Skin epidermis (tissue), 12 donors: Measurements from ENCODE around the gene OTOG.

Source experiments
- H3K27ac ChIP-seq, 21 experiments: fragments of 200-600 bp; sonication (generic) in 11 of 21; one replicate each; pipeline ENCODE4 v1.5.0; 2020; ENCODE audit warnings: mild to moderate bottlenecking in 3 of 21, inconsistent platforms in 2 of 21, moderate library complexity in 2 of 21
- H3K4me3 ChIP-seq, 7 experiments: fragments of 200-600 bp; sonication (generic) in 2 of 7; one replicate each; pipeline ENCODE4 v1.5.0; 2020; ENCODE audit warnings: inconsistent platforms in 2 of 7, mild to moderate bottlenecking in 2 of 7, moderate library complexity in 1 of 7

OTOG gene

DNA sequence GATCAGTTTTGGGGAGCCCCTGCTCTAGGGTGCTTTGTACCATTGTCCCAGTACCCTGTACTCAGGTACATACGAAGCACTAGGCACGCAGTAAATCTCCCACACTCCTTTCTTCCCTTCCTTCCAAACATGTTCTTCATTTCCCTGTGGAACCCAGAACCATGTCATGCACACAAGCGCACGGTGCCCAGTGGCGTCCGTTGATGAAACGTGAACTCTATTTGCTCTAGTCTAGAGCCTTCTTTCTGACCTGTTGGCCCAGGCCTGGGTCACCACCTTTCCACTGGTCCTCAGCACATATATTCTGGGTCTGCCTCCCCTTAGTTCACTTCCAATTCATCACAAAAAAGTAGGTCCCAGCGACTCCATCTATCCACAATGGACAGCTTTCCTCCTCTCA, 9.8 kb upstream of the OTOG start:
- no peak overlapping the region for H3K4me3 ChIP-seq
- H3K27ac ChIP-seq = no peak overlapping the region

- Histone ChIP-seq H3K27ac (no peak overlapping the region), H3K4me3 (no peak overlapping the region)
These were observed 9.0 kb upstream of the OTOG start for GRCh38 chr11:17538054-17538453.

DNA sequence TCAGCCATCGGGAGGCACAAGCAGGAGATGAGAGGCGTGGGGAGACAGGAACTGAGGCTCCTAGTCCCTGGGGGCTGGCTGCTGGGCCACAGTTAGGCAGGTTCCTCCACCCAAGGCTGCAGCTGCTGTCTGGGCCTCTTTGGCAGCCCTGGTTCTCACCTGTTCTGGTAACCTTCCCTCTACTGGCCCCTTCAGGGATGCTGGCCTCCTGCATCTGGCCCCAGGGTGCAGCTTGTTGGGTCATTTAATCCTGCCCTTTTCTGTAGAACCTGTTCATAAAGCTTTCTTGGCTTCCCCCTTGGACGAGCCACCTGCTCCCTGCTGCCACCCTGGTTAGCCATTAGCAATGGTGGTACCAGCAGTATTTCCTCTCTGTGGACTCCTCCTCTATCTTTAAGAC, 8.3 kb upstream of the OTOG start:
- no peak overlapping the region for H3K27ac ChIP-seq
- H3K4me3 ChIP-seq = no peak overlapping the region

DNA sequence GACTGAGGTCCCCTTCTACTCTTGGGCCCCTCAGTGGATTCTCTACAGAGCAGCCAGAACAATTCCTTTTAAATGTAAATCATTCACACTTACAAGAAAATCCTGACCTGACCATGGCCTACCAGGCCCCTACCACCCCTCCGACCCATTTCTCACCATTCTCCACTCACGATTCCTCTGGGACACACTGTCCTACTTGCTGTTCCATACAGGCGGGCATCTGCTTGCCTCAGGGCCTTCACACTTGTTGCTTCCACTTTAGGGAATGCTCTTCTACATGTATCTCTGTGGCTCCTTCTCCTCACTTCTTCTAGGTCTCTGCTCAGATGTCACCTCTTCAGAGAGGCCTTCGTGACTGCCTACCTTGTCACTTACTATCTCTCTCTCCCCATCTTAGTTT, 6.3 kb upstream of the OTOG start:
- no peak overlapping the region for H3K27ac ChIP-seq
- no peak overlapping the region for H3K4me3 ChIP-seq

GRCh38 chr11:17541330-17541885, 5.7 kb upstream of the OTOG start:
- H3K4me3 ChIP-seq = no peak overlapping the region

DNA sequence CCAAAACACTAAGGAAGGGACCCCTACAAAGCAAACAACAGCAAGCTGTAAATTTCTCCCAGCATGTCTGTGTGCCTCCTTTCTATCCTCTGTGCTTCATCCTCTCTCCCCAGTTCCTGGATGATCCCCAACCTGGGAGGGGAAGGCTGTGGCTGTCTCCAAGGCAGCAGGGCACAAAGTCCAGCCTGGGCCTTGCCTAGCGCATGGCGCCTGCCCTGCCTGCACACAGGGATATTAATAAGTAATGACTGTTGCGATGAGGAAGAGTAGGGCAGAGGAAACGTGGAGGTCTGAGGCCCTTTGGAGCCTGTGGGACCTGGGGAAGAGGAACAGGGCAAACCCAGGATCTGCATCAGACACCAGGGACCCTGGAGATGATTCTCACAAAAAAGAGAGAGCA, 4.8 kb upstream of the OTOG start:
- H3K4me3 ChIP-seq = no peak overlapping the region
- no peak overlapping the region for H3K27ac ChIP-seq

More at GRCh38 chr11:17541330-17541885, 5.7 kb upstream of the OTOG start:
- no peak overlapping the region for H3K27ac ChIP-seq

DNA sequence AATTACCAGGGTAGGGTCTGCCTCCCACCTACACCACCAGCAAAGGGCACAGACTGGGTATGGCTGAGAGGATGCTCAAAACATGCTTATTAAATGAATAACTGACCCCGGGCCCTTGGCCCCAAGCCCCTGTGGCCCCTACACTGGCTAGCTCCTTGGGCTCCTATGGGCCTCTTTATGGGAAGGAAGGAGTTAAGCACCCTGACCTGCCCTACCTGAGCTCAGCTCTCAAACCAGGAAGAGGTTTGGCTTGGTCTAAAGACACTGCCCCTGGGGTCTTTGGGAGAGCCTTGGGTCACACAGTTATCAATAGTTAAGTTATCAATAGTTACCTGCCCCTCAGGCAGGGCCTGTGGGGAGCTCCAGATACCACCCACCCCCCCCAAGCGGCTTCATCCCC, 4.0 kb upstream of the OTOG start:
- no peak overlapping the region for H3K27ac ChIP-seq
- no peak overlapping the region for H3K4me3 ChIP-seq

GRCh38 chr11:17543574-17544180, 3.4 kb upstream of the OTOG start:
- Histone ChIP-seq H3K27ac (no peak overlapping the region), H3K4me3 (no peak overlapping the region)

GRCh38 chr11:17544181-17544622, 2.9 kb upstream of the OTOG start, which contains the start of gene USH1C:
USH1C (minus strand) TSS chr11:17544416; CDS start chr11:17544307, 109 bp downstream.
- Histone ChIP-seq H3K4me3 (no peak within 1 kb of the TSS), H3K27ac (no peak within 1 kb of the TSS)

- H3K27ac ChIP-seq = no peak overlapping the region
- no peak overlapping the region for H3K4me3 ChIP-seq
These were observed 819 bp upstream of the OTOG start for GRCh38 chr11:17546240-17546639.

DNA sequence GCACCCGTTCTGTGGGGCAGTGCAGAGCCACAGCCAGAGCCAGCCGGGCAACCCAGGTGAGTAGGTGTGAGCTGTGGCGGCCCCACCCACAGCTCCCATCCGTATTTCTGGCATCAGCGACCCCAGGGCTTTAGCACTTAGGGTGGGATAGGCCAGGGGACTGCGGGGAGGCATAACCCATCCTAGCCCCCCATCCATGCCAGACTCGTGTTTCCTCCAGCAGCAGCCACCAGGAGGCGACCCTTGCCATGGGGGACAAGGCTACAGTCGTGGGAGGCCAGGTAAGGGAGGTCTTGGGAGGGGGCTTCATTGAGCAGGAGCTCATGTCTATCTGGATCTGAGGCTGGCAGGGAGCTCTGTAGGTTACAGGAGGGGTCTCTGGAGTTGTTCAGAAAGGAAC, 873 bp downstream of the OTOG start:
- no peak overlapping the region for H3K27ac ChIP-seq
- H3K4me3 ChIP-seq = no peak overlapping the region

GRCh38 chr11:17548444-17548843, 1.4 kb downstream of the OTOG start:
- no peak overlapping the region for H3K4me3 ChIP-seq
- no peak overlapping the region for H3K27ac ChIP-seq

DNA sequence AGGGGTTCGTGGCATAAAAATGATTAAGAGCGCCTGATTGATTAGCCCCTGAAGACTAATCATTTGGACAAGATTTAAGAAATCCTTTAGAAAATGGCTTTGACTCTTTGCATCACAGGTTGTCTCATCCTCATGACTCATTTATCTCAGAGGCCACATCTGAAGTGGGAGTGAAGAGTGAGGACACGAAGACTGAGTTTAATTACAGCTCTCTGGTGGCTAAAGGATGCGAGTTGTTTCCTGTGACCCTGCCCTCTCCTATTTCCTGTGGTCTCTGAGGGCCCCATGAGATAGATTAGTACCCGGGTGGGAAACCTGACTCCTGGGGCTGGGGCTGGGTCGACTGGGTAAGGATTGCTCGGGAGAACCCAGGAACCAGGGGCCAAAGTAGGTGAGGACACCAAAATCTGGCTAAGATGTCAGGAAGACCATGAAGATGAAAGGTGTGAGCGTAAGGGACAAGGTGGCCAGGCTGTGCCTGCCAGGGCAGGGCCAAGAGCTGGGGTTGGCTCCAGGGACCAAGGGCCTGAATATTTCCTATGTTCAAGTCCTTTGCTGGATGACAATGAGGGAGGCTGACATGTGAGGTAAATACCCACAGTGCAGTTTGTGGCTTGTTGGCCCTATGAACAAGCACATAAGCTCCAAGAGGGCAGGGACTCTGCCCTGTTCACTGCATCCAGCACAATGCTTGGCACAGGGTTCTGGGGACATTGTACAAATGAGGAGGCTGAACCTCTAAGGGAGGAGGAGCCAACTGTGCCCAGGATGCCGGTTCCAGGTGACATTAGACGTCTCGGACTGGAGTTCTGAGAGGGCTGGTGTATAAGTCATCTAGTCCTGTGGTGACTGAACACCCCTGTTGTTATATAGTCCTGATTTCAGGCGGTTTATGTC, 3.6 kb downstream of the OTOG start:
- Histone ChIP-seq H3K4me3 (no peak overlapping the region), H3K27ac (no peak overlapping the region)

- Histone ChIP-seq H3K27ac (no peak overlapping the region), H3K4me3 (no peak overlapping the region)
These were observed 4.4 kb downstream of the OTOG start for GRCh38 chr11:17551347-17552040.

GRCh38 chr11:17552041-17552355, 4.9 kb downstream of the OTOG start:
- Histone ChIP-seq H3K4me3 (no peak overlapping the region), H3K27ac (no peak overlapping the region)

DNA sequence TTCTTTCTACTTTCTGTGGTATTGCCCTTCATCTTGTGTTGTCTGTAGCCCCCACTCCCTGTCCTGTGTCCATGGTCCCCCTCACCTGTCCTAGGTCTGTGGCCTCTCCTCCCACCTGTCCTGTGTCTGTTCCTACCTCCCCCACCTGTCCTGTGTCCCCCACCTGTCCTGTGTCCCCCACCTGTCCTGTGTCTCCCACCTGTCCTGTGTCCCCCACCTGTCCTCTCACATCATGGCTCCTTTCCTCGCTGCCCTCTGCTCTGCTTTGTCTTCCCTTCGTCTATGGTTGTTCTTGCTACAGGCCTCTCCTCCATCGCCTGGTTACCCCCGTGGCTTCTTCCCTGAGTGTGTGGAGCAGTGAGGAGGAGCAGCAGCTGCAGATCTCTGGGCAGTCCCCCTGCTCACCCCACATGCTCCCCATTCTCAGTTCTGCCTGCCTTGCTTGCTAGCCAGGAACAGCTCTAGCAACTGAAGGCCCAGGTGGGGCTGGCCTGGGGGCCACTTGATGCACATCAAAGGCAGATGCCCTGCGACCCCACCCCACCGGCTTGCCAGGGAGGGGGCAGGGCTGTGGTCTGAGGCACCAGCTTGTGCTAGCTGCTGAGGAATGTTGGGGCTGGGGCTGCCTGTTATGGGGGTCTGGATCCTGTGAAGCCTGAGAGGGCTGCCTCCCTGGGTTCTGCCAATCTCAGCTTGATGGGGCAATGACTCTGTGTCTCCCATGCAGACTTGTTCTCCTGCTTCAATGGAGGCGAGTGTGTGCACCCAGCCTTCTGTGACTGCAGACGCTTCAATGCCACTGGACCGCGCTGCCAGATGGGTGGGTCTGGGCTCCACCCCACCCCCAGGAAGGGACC, 5.6 kb downstream of the OTOG start:
- Histone ChIP-seq H3K4me3 (no peak overlapping the region), H3K27ac (no peak overlapping the region)

DNA sequence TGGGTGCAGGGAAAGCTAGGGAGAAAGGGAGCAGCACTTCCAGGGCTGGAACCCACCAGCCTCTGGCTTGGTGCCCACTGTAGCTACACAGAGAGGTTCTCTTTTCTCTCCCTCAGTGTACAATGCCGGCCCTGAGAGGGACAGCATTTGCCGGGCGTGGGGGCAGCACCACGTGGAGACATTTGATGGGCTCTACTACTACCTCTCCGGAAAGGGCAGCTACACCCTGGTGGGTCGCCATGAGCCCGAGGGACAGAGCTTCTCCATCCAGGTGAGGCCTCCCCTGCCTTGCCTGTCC, 6.1 kb downstream of the OTOG start:
- no peak overlapping the region for H3K4me3 ChIP-seq
- no peak overlapping the region for H3K27ac ChIP-seq

DNA sequence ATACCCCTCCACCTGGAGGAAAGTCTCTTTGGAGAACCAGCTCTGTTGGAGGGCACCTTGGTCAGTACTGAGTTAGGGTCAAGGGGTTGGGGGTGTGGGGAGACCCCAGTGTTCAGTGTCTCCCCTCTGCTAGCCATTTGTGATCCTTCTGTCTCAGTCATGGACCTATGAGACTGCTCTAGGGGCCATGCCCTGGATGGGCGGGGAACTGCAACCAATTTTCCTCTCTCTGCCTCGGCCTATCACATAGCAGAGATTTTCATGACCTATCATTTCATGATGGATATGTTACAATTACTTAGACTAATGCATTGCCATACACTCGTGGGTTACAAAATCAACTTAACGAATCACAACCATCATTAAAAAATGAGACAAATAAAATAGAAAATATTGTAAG, 7.4 kb downstream of the OTOG start:
- Histone ChIP-seq H3K4me3 (no peak overlapping the region), H3K27ac (no peak overlapping the region)

DNA sequence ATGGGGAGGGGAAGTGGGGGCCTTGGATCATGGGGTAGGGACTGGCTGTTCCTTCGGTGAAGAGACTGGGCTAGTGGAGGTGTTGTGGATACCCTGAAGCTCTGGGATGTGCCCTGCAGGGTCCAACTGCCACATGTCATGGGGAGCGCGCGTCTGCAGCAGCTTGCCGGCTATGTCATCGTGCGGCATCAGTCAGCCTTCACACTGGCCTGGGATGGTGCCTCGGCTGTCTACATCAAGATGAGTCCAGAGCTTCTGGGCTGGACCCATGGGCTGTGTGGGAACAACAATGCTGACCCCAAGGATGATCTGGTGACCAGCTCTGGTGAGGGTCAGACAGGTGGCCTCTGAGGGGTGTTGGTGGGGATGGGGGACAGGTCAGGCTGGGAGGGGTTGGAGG, 9.9 kb downstream of the OTOG start:
- H3K27ac ChIP-seq = no peak overlapping the region
- no peak overlapping the region for H3K4me3 ChIP-seq
